Activated naive CD4-positive, alpha-beta T cell treated with anti-CD3 and anti-CD28 coated beads, Interleukin-2, amount 50 U/mL, for 16 hours (primary cell): ENCODE data around the gene MYOF.
A peak's percentile ranks its signal among the peaks of the same experiment; 100 is the strongest.
"Not testable (repeated sequence)": the region's sequence is repeated elsewhere in the genome, so short reads cannot be mapped to it uniquely, and the experiment has no call there.

ENCODE experiments used
- DNase-seq: peaks from one replicate; pipeline ENCODE4 v3.0.0-alpha.2; 2020

MYOF gene

DNA sequence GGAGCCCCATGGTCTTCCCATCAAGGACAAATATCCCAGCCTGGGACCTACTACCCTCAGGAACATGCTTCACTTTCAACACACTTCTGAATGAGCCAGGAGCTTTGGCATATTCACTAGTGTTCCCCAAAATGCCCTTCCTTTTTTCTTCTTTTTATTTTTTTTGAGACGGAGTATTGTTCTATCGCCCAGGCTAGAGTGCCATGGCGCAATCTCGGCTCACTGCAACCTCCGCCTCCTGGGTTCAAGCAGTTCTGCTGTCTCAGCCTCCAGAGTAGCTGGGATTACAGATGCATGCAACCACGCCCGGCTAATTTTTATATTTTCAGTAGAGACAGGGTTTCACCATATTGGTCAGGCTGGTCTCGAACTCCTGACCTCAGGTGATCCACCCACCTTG, 63.1 kb downstream of the MYOF start:
- not testable (repeated sequence) for DNase-seq

DNA sequence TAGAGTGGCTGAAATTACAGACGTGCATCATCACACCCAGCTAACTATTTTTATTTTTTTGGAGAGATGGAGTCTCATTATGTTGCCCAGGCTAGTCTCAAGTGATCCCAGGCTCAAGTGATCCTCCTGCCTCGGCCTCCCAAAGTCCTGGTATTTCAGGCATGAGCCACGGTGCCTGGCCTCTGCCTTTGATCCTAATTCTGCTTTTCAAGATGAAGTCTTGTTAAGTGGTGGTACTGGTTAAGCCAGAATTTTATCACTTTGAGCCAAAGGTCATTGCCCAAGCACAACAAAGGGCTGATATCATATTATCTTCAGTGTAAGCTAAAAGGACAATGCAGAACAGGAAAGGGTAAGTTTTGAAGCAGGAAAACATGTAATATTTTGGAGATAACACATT, 64.2 kb downstream of the MYOF start:
- DNase-seq, result no peak

- DNase-seq, result no peak
Observed at GRCh38 chr10:93417266-93417665, 64.9 kb downstream of the MYOF start.

GRCh38 chr10:93416824-93417223, 65.3 kb downstream of the MYOF start:
- no peak for DNase-seq

DNA sequence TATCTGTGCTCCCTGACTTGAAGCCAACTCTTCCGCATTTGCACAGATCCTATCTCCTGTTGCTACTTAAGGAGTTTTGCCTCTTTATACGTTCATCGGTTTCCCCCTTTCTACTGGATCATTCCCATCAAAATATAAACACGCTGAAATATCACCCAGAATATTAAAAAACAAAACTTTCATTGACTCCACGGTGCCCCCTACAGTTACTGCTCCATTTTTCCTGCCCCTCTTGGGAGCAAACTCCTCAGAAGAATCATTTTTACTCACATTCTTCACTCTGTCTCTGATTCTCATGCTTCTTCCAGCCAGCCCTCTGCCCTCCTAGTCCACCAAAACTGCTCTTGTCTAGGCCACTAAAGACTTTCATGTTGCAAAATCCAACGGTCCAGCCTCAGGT, 66.4 kb downstream of the MYOF start:
- no peak for DNase-seq

- no peak for DNase-seq
Observed at GRCh38 chr10:93413252-93413689, 68.9 kb downstream of the MYOF start.

DNA sequence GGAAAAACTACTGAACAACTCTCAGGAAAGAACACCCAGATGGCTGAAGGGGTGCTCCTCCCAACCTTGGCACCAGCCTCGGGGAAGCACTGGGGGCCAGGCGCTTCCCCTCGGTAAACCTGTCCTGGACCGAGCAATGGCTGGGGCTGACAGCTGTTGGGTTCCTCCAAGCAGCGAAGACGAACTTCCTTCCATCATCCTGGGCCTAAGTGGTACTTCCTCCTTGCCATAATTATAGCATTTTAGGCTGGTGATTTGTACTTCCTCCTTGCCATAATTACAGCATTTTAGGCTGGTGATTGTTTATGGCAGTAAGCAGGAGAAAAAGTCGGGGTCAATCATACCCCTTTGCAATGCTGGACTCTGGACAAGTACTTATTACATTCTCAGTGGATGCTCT, 69.3 kb downstream of the MYOF start:
- DNase-seq, result no peak

DNA sequence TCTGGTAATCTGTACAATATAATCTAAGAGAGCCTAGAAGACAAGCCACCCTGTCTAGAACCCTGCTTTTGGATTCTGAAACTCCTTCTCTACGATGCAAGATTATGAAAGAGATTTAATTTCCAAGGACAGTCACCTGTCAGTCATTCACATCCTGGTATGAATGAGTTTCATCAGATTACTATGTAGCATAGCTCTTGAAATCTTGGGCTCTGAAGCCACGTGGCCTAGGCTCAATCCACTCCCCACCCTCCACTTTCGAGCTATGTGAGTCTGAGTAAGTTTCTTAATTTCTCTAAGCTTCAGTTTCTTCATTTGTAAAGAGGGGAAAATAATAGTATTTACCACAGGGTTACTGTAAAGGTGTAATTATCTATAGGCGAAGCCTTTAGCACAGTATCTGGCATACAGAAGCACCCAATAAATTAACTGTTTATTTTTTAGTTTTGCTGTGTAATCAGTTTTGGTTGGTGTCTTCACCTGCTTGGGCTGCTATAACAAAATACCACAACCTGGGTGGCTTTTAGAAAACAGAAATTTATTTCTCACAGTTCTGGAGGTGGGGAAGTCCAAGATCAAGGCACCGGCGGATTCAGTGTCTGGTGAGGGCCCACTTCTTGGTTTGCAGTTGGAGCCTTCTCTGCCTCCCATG, 71.3 kb downstream of the MYOF start:
- peak; percentile 24 for DNase-seq

- no peak for DNase-seq
Observed at GRCh38 chr10:93408783-93409182, 73.4 kb downstream of the MYOF start.

DNA sequence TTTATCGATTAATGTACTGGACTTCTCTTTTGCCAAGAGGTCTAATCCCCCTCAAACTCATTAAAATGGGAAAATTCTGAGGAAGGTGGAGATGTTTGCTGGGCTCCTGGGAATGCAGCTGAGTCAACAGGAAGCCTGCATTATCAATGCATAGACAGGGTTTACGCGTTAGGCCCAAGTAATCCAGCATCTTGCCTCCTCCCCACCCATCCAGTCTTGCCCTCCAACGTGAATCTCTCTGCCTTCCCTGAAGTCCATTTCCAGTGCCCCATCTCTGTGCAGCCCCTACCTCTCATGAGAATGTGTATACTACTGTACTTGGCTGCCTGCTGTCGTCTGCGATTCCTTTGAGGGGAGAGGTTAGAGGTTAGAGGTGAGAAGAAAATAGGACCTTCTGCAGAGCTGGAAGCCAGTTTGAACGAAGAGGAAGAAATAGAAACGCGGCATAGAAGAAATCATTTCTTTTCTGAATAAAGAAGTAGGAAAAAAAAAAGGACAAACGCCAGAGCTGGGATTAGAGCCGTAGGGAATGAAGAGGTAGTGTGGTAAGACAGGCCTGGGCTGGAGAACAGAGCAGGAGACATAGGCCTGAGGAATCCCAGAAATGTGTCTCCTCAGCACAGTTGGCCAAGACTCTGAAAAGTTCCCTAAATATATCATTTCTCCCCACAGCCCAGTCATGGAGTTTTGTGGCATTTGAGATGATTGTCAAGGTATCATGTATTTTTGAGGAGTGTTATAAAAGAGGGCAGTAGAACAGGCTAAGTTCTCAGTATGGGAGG, 75.6 kb downstream of the MYOF start:
- DNase-seq, result no peak

- no peak for DNase-seq
Observed at GRCh38 chr10:93404048-93404354, 78.1 kb downstream of the MYOF start.

- no peak for DNase-seq
Observed at GRCh38 chr10:93403152-93404047, 78.7 kb downstream of the MYOF start.

DNA sequence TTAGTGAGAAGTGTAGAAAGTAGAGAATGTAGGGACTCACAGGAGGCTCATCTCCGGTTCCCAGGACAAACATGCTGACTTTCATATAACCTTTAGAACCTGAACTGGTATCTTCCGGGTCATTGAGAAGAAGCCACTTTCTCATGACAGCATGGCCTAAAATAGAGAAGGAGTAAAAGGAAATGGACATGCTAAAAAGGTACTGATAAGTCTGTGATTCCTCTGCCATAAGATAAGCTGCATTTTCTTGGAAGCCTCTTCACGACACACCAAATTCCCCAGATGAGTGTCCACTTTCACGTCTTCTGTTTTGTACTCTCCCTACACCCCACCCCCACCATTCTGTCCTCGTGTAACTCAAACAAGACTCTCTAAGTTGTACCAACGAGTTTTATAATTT, 79.9 kb downstream of the MYOF start:
- no peak for DNase-seq

- no peak for DNase-seq
Observed at GRCh38 chr10:93398528-93398927, 83.6 kb downstream of the MYOF start.

DNA sequence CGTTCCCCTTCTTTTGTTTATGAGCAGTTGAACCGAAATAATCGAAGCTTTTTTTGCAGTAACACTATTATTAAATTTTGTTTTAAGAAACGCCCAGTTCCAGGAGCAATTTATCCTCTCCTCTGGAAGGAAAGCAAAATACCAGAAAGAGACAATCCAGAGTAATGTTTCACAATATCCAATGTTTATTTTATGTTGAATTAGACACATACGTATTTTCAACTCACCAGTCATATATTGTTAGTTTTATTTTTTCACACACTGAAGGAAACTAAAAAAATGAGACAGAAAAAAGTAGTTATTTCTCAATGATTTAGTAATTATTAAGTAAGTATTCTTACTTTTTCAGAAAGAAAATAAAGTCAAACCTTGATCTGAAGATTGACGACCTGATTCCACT, 85.1 kb downstream of the MYOF start:
- no peak for DNase-seq

DNA sequence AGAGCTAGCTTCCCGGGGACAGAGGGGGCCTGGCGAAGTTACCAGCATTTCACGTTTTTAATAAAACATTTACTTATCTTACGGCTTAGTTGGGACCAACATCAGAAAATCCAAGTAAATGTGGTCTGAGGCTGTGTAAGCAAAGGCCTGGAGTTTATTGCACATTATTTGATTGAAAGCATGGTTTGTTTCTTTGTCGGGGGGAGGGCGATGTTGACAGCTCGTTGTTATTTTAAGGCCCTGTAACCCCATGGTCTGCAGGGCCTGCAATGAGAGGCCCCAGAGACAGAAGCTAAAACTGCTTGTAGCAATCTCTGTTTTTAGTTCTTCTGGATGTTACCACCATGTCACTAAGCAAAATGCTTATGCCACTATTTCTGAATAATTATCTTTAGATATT, 88.9 kb downstream of the MYOF start:
- no peak for DNase-seq

GRCh38 chr10:93392121-93392520, 90.0 kb downstream of the MYOF start:
- DNase-seq, result no peak

DNA sequence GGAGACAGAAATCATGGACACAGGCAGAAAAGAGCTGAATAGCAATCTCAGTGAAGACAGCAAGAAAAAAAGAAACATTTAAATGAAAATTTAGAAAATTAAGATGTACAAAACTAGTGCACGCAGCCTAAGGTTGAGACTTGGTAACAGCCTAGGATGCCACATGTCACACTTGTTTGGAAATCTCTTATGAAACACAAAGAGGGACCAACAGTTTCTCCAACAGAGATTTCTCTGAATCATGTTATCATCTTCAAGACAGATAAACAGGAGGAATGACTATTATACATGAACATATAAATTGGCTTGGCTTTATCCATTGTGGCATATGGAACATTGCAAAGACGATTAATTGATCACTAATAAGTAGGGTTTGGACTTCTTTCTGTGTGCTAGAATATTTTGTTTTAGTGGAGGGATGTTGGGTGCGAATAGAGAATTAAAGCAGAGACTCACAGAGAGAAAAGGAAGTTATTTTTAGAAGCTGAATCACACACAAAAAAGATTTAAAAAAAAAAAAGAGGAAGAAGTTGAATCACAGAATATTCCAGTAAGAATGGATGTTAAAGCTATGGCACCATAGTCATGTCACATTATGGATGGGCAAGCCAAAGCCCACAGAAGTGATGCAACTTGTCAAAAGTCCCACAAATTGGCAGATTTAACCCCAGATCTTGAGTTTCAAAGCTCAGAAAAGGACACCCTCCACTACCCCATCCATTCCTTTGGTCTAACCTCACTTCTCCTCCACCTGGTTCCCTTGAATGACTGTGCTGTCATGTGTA, 91.6 kb downstream of the MYOF start:
- DNase-seq, result no peak

DNA sequence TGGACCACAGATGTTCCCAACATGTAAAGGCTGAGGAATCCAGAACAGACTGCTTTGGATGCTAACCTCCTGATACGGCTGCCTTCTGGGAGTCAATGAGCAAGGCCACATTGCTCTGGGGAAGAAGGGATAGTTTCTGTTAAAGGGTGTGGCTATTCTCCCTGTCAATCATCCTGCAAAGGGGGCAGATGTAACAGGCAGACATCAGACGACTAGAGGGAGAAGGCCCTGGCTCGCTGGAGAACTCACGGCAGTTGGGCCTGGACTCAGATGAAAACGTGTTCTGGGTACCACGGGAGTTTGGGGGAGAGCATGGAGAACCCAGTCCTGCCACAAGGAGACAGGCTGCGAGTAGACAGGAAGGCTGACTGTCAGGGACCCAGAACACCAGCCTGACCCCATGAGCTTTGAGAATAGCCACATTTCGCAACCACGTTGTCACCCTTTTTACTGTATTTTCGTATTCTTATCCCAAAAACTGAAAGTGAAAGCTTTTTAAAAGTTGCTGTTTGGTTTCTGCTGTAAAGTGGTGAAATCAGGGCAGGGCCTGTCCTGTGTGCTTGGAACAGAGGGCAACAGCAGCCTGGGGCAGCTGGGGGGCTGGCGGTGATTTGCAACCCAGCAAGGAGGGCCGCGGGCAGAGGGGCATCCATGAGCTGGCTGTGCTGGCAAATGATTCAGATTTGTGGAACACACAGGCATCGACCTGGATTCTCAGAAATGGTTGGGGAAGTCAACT, 95.3 kb downstream of the MYOF start:
- DNase-seq, result no peak

- no peak for DNase-seq
Observed at GRCh38 chr10:93385345-93385744, 96.8 kb downstream of the MYOF start.

DNA sequence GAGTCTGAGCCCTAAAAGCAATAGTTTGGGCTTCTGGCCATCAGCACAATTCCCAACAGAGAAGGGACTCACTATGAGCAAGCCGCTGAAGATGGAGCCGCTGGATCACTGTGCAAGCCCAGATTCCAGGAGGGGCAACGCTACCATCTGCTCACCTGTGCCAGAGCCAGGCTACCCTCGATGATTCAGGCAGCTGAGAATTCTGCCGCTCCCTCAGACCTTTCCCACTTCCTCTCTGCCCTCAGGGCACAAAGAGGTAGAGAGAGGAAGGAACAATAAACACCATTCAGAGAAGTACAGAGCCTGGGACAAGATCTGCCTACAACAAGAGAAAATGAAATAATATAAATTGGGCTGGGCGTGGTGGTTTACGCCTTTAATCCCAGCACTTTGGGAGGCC, 98.1 kb downstream of the MYOF start:
- DNase-seq, result no peak

DNA sequence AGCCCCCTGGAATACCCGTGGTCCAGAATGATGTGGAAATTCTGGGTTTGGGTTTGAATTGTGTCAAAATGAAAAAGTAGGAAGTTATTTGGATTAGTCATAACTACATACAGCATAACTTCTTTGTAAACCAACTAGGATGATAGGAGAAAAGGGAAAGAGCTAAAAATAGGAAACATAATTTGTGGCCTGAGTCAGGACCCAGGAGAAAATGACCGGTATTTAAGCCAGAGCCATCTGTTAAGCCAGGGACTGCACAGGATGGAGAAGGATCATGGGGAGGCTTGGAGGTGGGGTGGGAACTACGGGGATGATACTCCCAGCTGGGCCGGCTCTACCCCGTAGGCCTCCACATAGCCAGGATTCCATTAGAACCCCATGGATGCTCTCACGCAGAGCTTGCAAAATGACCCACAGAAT, 98.6 kb downstream of the MYOF start:
- DNase-seq, result no peak
